Measurements from ENCODE around the gene NFATC2IP. TPM values are rescaled to one million over a fixed set of nuclear protein-coding genes. Genes with fewer than 3 reads are reported as not detected.

NFATC2IP gene
- total and polyA plus RNA-seq, 4 donors = 5.8 to 17.6 (median 11.9) TPM

- H3K4me1 ChIP-seq (ENCODE audit: control insufficient read depth in 4 of 4, insufficient read depth in 4 of 4, low read length in 3 of 4) = no peaks in the 10 kb centered on the region
- DNase-seq (ENCODE audit: low spot score) = no peak
- H3K9me3 ChIP-seq (ENCODE audit: control insufficient read depth in 4 of 4, low read length in 3 of 4) = peaks cover 0 to 3% (median 0%) of the 10 kb centered on the region in 4 donors
- H3K27ac ChIP-seq (ENCODE audit: low read depth in 1 of 2, low read length in 2 of 2) = no peak overlapping the region
- no peak overlapping the region for H3K9ac ChIP-seq (ENCODE audit: low read depth in 1 of 2, low read length in 2 of 2)
- H3K27me3 ChIP-seq (ENCODE audit: control insufficient read depth in 4 of 4, insufficient read depth in 4 of 4, low read length in 3 of 4) = no peaks in the 10 kb centered on the region
- no peak overlapping the region for H3K4me3 ChIP-seq (ENCODE audit: low read depth in 1 of 3, low read length in 3 of 3)
- 95% methylated on average over 11 of the region's 11 CpGs for WGBS
- no peak for TF ChIP-seq CTCF (IDR thresholded peaks at IDR 0.05; ENCODE audit: low read depth, low read length, missing input control)
- peaks cover 0 to 19% (median 3%) of the 10 kb centered on the region in 4 donors for H3K36me3 ChIP-seq (ENCODE audit: control insufficient read depth in 4 of 4, insufficient read depth in 3 of 4, low read depth in 1 of 4, low read length in 3 of 4)
These were observed 39.8 kb downstream of the NFATC2IP start for GRCh38 chr16:28990375-28991040.

- 60% methylated on average over 8 of the region's 8 CpGs for WGBS
- Histone ChIP-seq H3K36me3 (ENCODE audit: control insufficient read depth in 4 of 4, insufficient read depth in 3 of 4, low read depth in 1 of 4, low read length in 3 of 4) (peaks cover 0 to 17% (median 0%) of the 10 kb centered on the region in 4 donors), H3K4me3 (ENCODE audit: low read depth in 1 of 3, low read length in 3 of 3) (no peak overlapping the region), H3K4me1 (ENCODE audit: control insufficient read depth in 4 of 4, insufficient read depth in 4 of 4, low read length in 3 of 4) (no peaks in the 10 kb centered on the region), H3K27me3 (ENCODE audit: control insufficient read depth in 4 of 4, insufficient read depth in 4 of 4, low read length in 3 of 4) (no peaks in the 10 kb centered on the region), H3K9ac (ENCODE audit: low read depth in 1 of 2, low read length in 2 of 2) (no peak overlapping the region), H3K27ac (ENCODE audit: low read depth in 1 of 2, low read length in 2 of 2) (no peak overlapping the region), H3K9me3 (ENCODE audit: control insufficient read depth in 4 of 4, low read length in 3 of 4) (peaks cover 0 to 3% (median 0%) of the 10 kb centered on the region in 4 donors)
- TF ChIP-seq NR2F2 (IDR thresholded peaks at IDR 0.05) (no peak), MAX (IDR thresholded peaks at IDR 0.05) (no peak), ZBTB33 (IDR thresholded peaks at IDR 0.05) (no peak), REST (IDR thresholded peaks at IDR 0.05) (no peak), GABPA (IDR thresholded peaks at IDR 0.05 in 1 of 2, conservative IDR thresholded peaks at IDR 0.05 in 1 of 2) (no peak), JUND (IDR thresholded peaks at IDR 0.05) (no peak), EGR1 (IDR thresholded peaks at IDR 0.05; ENCODE audit: low read depth in 2 of 2) (no peak), FOXA2 (IDR thresholded peaks at IDR 0.05) (no peak), HNF4A (conservative IDR thresholded peaks at IDR 0.05) (no peak), SP1 (IDR thresholded peaks at IDR 0.05) (no peak), TAF1 (conservative IDR thresholded peaks at IDR 0.05) (no peak), CTCF (IDR thresholded peaks at IDR 0.05; ENCODE audit: low read depth, low read length, missing input control) (no peak), RXRA (IDR thresholded peaks at IDR 0.05) (no peak), FOXA1 (IDR thresholded peaks at IDR 0.05) (no peak), YY1 (IDR thresholded peaks at IDR 0.05) (no peak), ATF3 (IDR thresholded peaks at IDR 0.05) (no peak), RAD21 (IDR thresholded peaks at IDR 0.05) (no peak), HNF4G (IDR thresholded peaks at IDR 0.05) (no peak)
- no peak for DNase-seq (ENCODE audit: low spot score)
These were observed 41.0 kb downstream of the NFATC2IP start for GRCh38 chr16:28991687-28992086.

All from liver (tissue), 9 donors.